HG03139 (cell line): ENCODE measurements around the gene TTYH1.

Experiments
- ATAC-seq: cut with Tn5 transposase; IDR thresholded peaks from one replicate; pipeline ENCODE4 v1.9.1; 2021; ENCODE audit not compliant: unreplicated experiment

The TTYH1 gene

GRCh38 chr19:54473892-54474372 is 58.7 kb downstream of the TTYH1 start:
- ATAC-seq: no peak

GRCh38 chr19:54475706-54476105 is 60.4 kb downstream of the TTYH1 start:
- ATAC-seq: no peak

GRCh38 chr19:54477650-54478049 is 62.4 kb downstream of the TTYH1 start:
- no peak for ATAC-seq

- ATAC-seq: no peak
These were observed 63.5 kb downstream of the TTYH1 start for GRCh38 chr19:54478677-54479266.

GRCh38 chr19:54480051-54480450 is 64.8 kb downstream of the TTYH1 start:
- ATAC-seq: no peak

- ATAC-seq: no peak
These were observed 66.2 kb downstream of the TTYH1 start for GRCh38 chr19:54481326-54481930.

- ATAC-seq: no peak
These were observed 67.6 kb downstream of the TTYH1 start for GRCh38 chr19:54482889-54483288.

GRCh38 chr19:54484451-54484850 is 69.2 kb downstream of the TTYH1 start:
- no peak for ATAC-seq

- ATAC-seq: no peak
These were observed 70.6 kb downstream of the TTYH1 start for GRCh38 chr19:54485851-54486250.
